HepG2 (cell line): Measurements from ENCODE around the gene CMTM2. TPM values are rescaled to one million over a fixed set of nuclear protein-coding genes. Genes with fewer than 3 reads are reported as not detected.

Experiments used
- ASH2L ChIP-seq: fragments of 300-600, 200-600 bp; sonication (generic); IDR thresholded peaks from 2 replicates; pipeline ENCODE4 v1.7.0; 2017; ENCODE audit warnings: low read depth, mild to moderate bottlenecking, moderate library complexity, mixed read lengths, low read length; ENCODE audit not compliant: insufficient read length
- CCDC6 ChIP-seq: sonication (generic); formaldehyde crosslinking; IDR thresholded peaks from 2 replicates; pipeline ENCODE4 v1.8.1; 2022; ENCODE audit warnings: mild to moderate bottlenecking, missing genetic modification reagents, moderate library complexity
- CEBPG ChIP-seq: IDR thresholded peaks from 2 replicates; pipeline ENCODE4 v1.6.1; 2016
- FIP1L1 ChIP-seq: fragments of 200-400 bp; formaldehyde crosslinking; IDR thresholded peaks from 2 replicates; pipeline ENCODE4 v1.6.1; 2018; ENCODE audit warnings: low read depth, mild to moderate bottlenecking, low read length, moderate library complexity, borderline replicate concordance; ENCODE audit not compliant: insufficient read depth
- GATAD2A ChIP-seq: IDR thresholded peaks from 2 replicates; pipeline ENCODE4 v1.6.1; 2016
- HDAC6 ChIP-seq: fragments of 200-600 bp; sonication (generic); IDR thresholded peaks from 2 replicates; pipeline ENCODE4 v1.7.0; 2017; ENCODE audit warnings: mild to moderate bottlenecking, antibody characterized with exemption, low read length, low read depth
- KLF9 ChIP-seq: IDR thresholded peaks from 2 replicates; pipeline ENCODE4 v1.6.1; 2016; ENCODE audit warnings: low read depth
- MYNN ChIP-seq: sonication (generic); formaldehyde crosslinking; IDR thresholded peaks from 2 replicates; pipeline ENCODE4 v1.4.0; 2020; ENCODE audit warnings: mild to moderate bottlenecking, low read depth, missing genetic modification reagents
- MZF1 ChIP-seq: sonication (generic); formaldehyde crosslinking; IDR thresholded peaks from 2 replicates; pipeline ENCODE4 v1.8.1; 2023; ENCODE audit warnings: mild to moderate bottlenecking, missing genetic modification reagents, borderline replicate concordance
- NFIC ChIP-seq: IDR thresholded peaks from 2 replicates; pipeline ENCODE4 v1.6.1; 2012; ENCODE audit warnings: mild to moderate bottlenecking, low read length, inconsistent platforms
- PAX8 ChIP-seq: sonication (generic); formaldehyde crosslinking; IDR thresholded peaks from 2 replicates; pipeline ENCODE4 v1.8.0; 2022; ENCODE audit warnings: mild to moderate bottlenecking, missing genetic modification reagents, borderline replicate concordance
- TCF12 ChIP-seq, 2 experiments: fragments of 450-650 bp in 1 of 2; sonication (generic) in 1 of 2; formaldehyde crosslinking in 1 of 2; IDR thresholded peaks; 2 replicates each; pipeline versions ENCODE4 v1.6.1 to v1.8.0; 2017 to 2022; ENCODE audit warnings: antibody characterized with exemption in 1 of 2, mild to moderate bottlenecking in 1 of 2, missing genetic modification reagents in 1 of 2, moderate library complexity in 1 of 2
- TEAD2 ChIP-seq: sonication (generic); formaldehyde crosslinking; IDR thresholded peaks from 2 replicates; pipeline ENCODE4 v1.9.0; 2021; ENCODE audit warnings: missing genetic modification reagents
- THAP7 ChIP-seq: sonication (generic); formaldehyde crosslinking; IDR thresholded peaks from 2 replicates; pipeline ENCODE4 v1.8.1; 2023; ENCODE audit warnings: mild to moderate bottlenecking, missing genetic modification reagents
- ZNF225 ChIP-seq: sonication (generic); formaldehyde crosslinking; IDR thresholded peaks from 2 replicates; pipeline ENCODE4 v1.4.0; 2020; ENCODE audit warnings: mild to moderate bottlenecking, missing genetic modification reagents
- ZNF235 ChIP-seq: sonication (generic); formaldehyde crosslinking; IDR thresholded peaks from 2 replicates; pipeline ENCODE4 v1.8.1; 2023; ENCODE audit warnings: mild to moderate bottlenecking, missing genetic modification reagents, borderline replicate concordance
- ZNF292 ChIP-seq: sonication (generic); formaldehyde crosslinking; IDR thresholded peaks from 2 replicates; pipeline ENCODE4 v1.8.1; 2022; ENCODE audit warnings: mild to moderate bottlenecking, low read depth, missing genetic modification reagents, borderline replicate concordance
- ZNF598 ChIP-seq: sonication (generic); formaldehyde crosslinking; IDR thresholded peaks from 2 replicates; pipeline ENCODE4 v1.5.1; 2020; ENCODE audit warnings: mild to moderate bottlenecking, missing genetic modification reagents, borderline replicate concordance
- ZNF766 ChIP-seq: sonication (generic); formaldehyde crosslinking; IDR thresholded peaks from 2 replicates; pipeline ENCODE4 v1.5.0; 2020; ENCODE audit warnings: missing genetic modification reagents, borderline replicate concordance
- ZNF781 ChIP-seq: sonication (generic); formaldehyde crosslinking; IDR thresholded peaks from 2 replicates; pipeline ENCODE4 v1.5.1; 2020; ENCODE audit warnings: borderline replicate concordance, mild to moderate bottlenecking, missing genetic modification reagents; ENCODE audit errors: not compliant biosample characterization
- polyA plus RNA-seq, 8 experiments: library from polyadenylated mRNA; depleted of rRNA in 3 of 8; stranded (reverse) in 7 of 8; unstranded in 1 of 8; fragments of >200 nt; fragmentation: Illumina TruSeq in 4 of 8; extraction: Trizol in 4 of 8; gene quantifications; 2 replicates each; pipeline versions ENCODE4 v1.2.1 to v1.2.3, GENCODE V29; 2011 to 2016; ENCODE audit warnings: low read depth in 4 of 8, missing spikeins in 1 of 8, mixed read lengths in 1 of 8; ENCODE audit not compliant: insufficient read depth in 1 of 8
- total RNA-seq, 5 experiments: library from RNA; depleted of rRNA; stranded (reverse); fragments of >200 nt; fragmentation: Illumina TruSeq; extraction: Trizol; gene quantifications; 2 replicates each; pipeline ENCODE4 v1.2.3, GENCODE V29; 2016; ENCODE audit warnings: low read depth in 1 of 5
- TF ChIP-seq, protein P1 (sequence below): sonication (generic); formaldehyde crosslinking; IDR thresholded peaks from 2 replicates; pipeline ENCODE4 v1.5.0; 2020; ENCODE audit warnings: missing genetic modification reagents
- TF ChIP-seq, protein P2 (sequence below): sonication (generic); formaldehyde crosslinking; IDR thresholded peaks from 2 replicates; pipeline ENCODE4 v1.9.0; 2021; ENCODE audit warnings: missing genetic modification reagents, borderline replicate concordance
- TF ChIP-seq, protein P3 (sequence below): sonication (generic); formaldehyde crosslinking; IDR thresholded peaks from 2 replicates; pipeline ENCODE4 v1.4.0; 2020; ENCODE audit warnings: missing genetic modification reagents

The CMTM2 gene
- total and polyA plus RNA-seq, 2 of the 13 experiments (the other 11 are each of a cell fraction or from before 2014, with no cell fraction given) = not detected

DNA sequence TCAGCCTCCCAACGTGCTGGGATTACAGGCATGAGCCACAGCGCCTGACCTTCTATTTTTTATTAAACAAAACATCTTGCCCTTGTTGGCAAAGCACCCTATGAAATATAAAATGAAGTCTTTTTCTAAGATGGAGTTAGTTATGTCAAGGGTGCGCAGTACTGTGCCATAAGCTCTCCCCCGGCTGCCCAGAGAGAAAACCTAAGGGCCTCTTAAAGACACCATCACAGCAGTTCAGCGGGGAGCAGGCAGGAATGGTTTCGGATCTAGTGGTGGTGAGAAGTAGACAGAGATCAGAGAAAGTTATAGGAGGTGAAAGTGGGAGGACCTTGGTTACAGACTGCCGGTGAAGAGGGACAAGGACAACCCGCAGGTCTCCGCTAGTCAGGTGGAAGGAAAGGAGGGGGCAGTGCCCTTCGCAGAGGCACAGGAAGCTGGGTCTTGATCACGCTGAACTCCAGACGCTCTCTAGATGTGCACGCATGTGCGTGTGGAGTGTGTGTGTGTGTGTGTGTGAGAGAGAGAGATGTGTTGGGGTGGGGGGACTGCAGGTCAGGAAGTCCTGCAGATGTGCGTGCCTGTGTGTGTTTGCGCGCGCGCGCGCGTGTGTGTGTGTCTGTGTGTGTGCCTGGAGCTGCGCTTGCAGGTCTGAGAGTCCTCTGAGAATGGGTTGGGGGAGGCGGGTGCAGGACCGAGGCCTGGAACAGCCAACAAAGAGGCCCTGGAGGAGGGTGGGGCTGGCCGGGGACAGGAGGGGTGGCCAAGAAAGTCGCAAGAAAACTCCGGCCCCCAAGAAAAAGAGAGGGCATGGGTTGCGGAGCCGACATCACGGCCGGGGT is 24.5 kb downstream of the CMTM2 start (continued):
- no peak for TF ChIP-seq THAP7 (CRISPR knock-in tag)
- no peak for TF ChIP-seq TCF12 (IDR thresholded peaks at IDR 0.05)
- no peak for TF ChIP-seq TCF12 (CRISPR knock-in tag; IDR thresholded peaks at IDR 0.05)
- TF ChIP-seq KLF9 (CRISPR knock-in tag) = no peak
- TF ChIP-seq MYNN (CRISPR knock-in tag) = no peak
- TF ChIP-seq ZNF781 (CRISPR knock-in tag) = no peak
- TF ChIP-seq, protein P1, sequence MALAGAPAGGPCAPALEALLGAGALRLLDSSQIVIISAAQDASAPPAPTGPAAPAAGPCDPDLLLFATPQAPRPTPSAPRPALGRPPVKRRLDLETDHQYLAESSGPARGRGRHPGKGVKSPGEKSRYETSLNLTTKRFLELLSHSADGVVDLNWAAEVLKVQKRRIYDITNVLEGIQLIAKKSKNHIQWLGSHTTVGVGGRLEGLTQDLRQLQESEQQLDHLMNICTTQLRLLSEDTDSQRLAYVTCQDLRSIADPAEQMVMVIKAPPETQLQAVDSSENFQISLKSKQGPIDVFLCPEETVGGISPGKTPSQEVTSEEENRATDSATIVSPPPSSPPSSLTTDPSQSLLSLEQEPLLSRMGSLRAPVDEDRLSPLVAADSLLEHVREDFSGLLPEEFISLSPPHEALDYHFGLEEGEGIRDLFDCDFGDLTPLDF (CRISPR knock-in tag) = no peak
- TF ChIP-seq FIP1L1 = no peak
- TF ChIP-seq, protein P2, sequence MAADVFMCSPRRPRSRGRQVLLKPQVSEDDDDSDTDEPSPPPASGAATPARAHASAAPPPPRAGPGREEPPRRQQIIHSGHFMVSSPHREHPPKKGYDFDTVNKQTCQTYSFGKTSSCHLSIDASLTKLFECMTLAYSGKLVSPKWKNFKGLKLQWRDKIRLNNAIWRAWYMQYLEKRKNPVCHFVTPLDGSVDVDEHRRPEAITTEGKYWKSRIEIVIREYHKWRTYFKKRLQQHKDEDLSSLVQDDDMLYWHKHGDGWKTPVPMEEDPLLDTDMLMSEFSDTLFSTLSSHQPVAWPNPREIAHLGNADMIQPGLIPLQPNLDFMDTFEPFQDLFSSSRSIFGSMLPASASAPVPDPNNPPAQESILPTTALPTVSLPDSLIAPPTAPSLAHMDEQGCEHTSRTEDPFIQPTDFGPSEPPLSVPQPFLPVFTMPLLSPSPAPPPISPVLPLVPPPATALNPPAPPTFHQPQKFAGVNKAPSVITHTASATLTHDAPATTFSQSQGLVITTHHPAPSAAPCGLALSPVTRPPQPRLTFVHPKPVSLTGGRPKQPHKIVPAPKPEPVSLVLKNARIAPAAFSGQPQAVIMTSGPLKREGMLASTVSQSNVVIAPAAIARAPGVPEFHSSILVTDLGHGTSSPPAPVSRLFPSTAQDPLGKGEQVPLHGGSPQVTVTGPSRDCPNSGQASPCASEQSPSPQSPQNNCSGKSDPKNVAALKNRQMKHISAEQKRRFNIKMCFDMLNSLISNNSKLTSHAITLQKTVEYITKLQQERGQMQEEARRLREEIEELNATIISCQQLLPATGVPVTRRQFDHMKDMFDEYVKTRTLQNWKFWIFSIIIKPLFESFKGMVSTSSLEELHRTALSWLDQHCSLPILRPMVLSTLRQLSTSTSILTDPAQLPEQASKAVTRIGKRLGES = no peak
- no peak; the same call in 1 of the 2 replicates for TF ChIP-seq GATAD2A (CRISPR knock-in tag)
- no peak for TF ChIP-seq CCDC6 (CRISPR knock-in tag)
- TF ChIP-seq ZNF292 (CRISPR knock-in tag) = peak; percentile 98
- TF ChIP-seq, protein P3, sequence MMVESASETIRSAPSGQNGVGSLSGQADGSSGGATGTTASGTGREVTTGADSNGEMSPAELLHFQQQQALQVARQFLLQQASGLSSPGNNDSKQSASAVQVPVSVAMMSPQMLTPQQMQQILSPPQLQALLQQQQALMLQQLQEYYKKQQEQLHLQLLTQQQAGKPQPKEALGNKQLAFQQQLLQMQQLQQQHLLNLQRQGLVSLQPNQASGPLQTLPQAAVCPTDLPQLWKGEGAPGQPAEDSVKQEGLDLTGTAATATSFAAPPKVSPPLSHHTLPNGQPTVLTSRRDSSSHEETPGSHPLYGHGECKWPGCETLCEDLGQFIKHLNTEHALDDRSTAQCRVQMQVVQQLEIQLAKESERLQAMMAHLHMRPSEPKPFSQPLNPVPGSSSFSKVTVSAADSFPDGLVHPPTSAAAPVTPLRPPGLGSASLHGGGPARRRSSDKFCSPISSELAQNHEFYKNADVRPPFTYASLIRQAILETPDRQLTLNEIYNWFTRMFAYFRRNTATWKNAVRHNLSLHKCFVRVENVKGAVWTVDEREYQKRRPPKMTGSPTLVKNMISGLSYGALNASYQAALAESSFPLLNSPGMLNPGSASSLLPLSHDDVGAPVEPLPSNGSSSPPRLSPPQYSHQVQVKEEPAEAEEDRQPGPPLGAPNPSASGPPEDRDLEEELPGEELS (CRISPR knock-in tag) = peak; percentile 34; the same call in 1 of the 2 replicates
- TF ChIP-seq CEBPG (CRISPR knock-in tag) = no peak
- no peak for TF ChIP-seq ZNF766 (CRISPR knock-in tag)
- TF ChIP-seq ZNF225 (CRISPR knock-in tag) = no peak
- no peak for TF ChIP-seq PAX8 (CRISPR knock-in tag)
- no peak for TF ChIP-seq NFIC
- TF ChIP-seq ASH2L = no peak
- peak; percentile 80; the same call in 1 of the 2 replicates for TF ChIP-seq ZNF598
- no peak for TF ChIP-seq ZNF235
- TF ChIP-seq HDAC6 = no peak
- TF ChIP-seq TEAD2 (CRISPR knock-in tag) = no peak
- TF ChIP-seq MZF1 (CRISPR knock-in tag) = no peak
